ENCODE measurements around the gene RAC3.

Gene RAC3

GRCh38 chr17:82018152-82018988 lies 13.1 kb upstream of the RAC3 start:
- TF ChIP-seq REST (IDR thresholded peaks at IDR 0.05; ENCODE audit: insufficient read depth in 1 of 2, low read depth in 2 of 2, low read length in 2 of 2) (no peak), SIN3A (IDR thresholded peaks at IDR 0.05; ENCODE audit: borderline replicate concordance, insufficient read depth, low read length) (no peak), FOXP2 (optimal IDR thresholded peaks at IDR 0.05; ENCODE audit: borderline replicate concordance, extremely low read depth, extremely low read length, insufficient read depth) (no peak), TAF1 (IDR thresholded peaks at IDR 0.05; ENCODE audit: borderline replicate concordance, insufficient read depth, low read length) (no peak), POLR2AphosphoS5 (IDR thresholded peaks at IDR 0.05; ENCODE audit: low read depth, low read length) (no peak; the same call in 1 of the 2 replicates)

GRCh38 chr17:82018989-82019689 lies 12.3 kb upstream of the RAC3 start:
- TF ChIP-seq SIN3A (IDR thresholded peaks at IDR 0.05; ENCODE audit: borderline replicate concordance, insufficient read depth, low read length) = no peak
- no peak for TF ChIP-seq TAF1 (IDR thresholded peaks at IDR 0.05; ENCODE audit: borderline replicate concordance, insufficient read depth, low read length)
- TF ChIP-seq POLR2AphosphoS5 (IDR thresholded peaks at IDR 0.05; ENCODE audit: low read depth, low read length) = no peak
- no peak for TF ChIP-seq REST (IDR thresholded peaks at IDR 0.05; ENCODE audit: insufficient read depth in 1 of 2, low read depth in 2 of 2, low read length in 2 of 2)
- TF ChIP-seq FOXP2 (optimal IDR thresholded peaks at IDR 0.05; ENCODE audit: borderline replicate concordance, extremely low read depth, extremely low read length, insufficient read depth) = no peak

GRCh38 chr17:82019690-82020571 lies 11.5 kb upstream of the RAC3 start:
- TF ChIP-seq TAF1 (IDR thresholded peaks at IDR 0.05; ENCODE audit: borderline replicate concordance, insufficient read depth, low read length) = no peak
- TF ChIP-seq REST (IDR thresholded peaks at IDR 0.05; ENCODE audit: insufficient read depth in 1 of 2, low read depth in 2 of 2, low read length in 2 of 2) = no peak
- no peak; the same call in 1 of the 2 replicates for TF ChIP-seq POLR2AphosphoS5 (IDR thresholded peaks at IDR 0.05; ENCODE audit: low read depth, low read length)
- peak; percentile 22 for TF ChIP-seq FOXP2 (optimal IDR thresholded peaks at IDR 0.05; ENCODE audit: borderline replicate concordance, extremely low read depth, extremely low read length, insufficient read depth)

- TF ChIP-seq FOXP2 (optimal IDR thresholded peaks at IDR 0.05; ENCODE audit: borderline replicate concordance, extremely low read depth, extremely low read length, insufficient read depth) (no peak), POLR2AphosphoS5 (IDR thresholded peaks at IDR 0.05; ENCODE audit: low read depth, low read length) (no peak)
These were observed 10.8 kb upstream of the RAC3 start for GRCh38 chr17:82020572-82021106.

Measured in PFSK-1 (cell line).